Sigmoid colon (tissue), 3 donors: ENCODE measurements around the gene ENHO.

Source experiments
- POLR2A ChIP-seq, 2 donors: fragments of 450-650 bp; IDR thresholded peaks; one replicate each; pipeline ENCODE4 v1.6.1; 2016; ENCODE audit warnings: antibody characterized with exemption in 2 of 2, mild to moderate bottlenecking in 2 of 2, moderate library complexity in 2 of 2
- TF ChIP-seq, protein P1 (sequence below), 4 experiments: fragments of 450-650 bp in 3 of 4; fragments of 200-600 bp in 1 of 4; IDR thresholded peaks; one replicate each; pipeline ENCODE4 v1.5.1; 2016 to 2019; ENCODE audit warnings: antibody characterized with exemption in 4 of 4, mild to moderate bottlenecking in 3 of 4, moderate library complexity in 2 of 4

DNA sequence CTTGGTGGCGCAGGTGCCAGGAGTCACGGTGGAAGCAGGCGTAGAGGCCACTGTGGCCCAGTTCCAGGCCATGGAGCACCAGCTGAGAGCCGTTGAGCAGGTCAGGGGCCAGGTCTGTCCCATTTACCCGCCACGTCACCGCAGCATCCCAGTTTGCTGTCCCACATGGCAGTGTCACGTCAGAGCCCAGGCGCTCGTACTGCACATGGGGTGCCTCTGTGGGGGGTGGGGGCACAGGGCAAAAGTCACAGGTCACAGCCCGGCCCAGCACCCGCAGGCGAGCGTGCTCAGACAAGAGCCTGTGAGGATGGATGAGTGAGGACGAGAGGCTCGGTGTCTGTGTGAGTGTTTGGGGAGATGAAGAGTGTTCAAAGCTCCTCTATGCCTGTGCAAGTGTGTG, 41.8 kb upstream of the ENHO start:
- TF ChIP-seq POLR2A (IDR thresholded peaks at IDR 0.05) = no peak
- TF ChIP-seq, protein P1, sequence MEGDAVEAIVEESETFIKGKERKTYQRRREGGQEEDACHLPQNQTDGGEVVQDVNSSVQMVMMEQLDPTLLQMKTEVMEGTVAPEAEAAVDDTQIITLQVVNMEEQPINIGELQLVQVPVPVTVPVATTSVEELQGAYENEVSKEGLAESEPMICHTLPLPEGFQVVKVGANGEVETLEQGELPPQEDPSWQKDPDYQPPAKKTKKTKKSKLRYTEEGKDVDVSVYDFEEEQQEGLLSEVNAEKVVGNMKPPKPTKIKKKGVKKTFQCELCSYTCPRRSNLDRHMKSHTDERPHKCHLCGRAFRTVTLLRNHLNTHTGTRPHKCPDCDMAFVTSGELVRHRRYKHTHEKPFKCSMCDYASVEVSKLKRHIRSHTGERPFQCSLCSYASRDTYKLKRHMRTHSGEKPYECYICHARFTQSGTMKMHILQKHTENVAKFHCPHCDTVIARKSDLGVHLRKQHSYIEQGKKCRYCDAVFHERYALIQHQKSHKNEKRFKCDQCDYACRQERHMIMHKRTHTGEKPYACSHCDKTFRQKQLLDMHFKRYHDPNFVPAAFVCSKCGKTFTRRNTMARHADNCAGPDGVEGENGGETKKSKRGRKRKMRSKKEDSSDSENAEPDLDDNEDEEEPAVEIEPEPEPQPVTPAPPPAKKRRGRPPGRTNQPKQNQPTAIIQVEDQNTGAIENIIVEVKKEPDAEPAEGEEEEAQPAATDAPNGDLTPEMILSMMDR (IDR thresholded peaks at IDR 0.05) = no peak
